ENCODE measurements around the gene ANKRD33. TPM values are rescaled to one million over a fixed set of nuclear protein-coding genes. Genes with fewer than 3 reads are reported as not detected.

ANKRD33 gene
- total RNA-seq, 1 donor from 2014 or later = not detected

DNA sequence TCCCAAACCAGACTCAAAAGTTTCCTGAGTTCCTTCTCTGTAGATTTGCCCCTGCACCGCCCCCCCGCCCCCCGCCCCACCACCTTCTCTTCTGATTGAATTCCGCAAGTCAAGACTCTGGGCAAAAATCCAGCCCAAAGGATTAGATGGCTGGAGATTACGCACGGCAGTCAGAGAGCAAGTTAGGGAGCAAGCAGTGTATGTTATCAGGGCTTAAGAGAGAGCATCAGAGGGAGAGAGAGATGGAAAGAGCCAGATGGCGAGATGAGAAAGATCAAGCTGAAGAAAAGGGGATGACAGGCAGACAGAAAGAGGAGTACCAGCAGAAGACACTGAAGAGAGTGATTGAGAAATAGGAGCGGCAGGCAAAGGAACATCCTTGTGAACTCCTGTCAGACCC, 13.9 kb upstream of the ANKRD33 start:
- Histone ChIP-seq H3K36me3 (no peaks in the 10 kb centered on the region), H3K9me3 (replicated peaks) (no peaks in the 10 kb centered on the region), H3K27me3 (ENCODE audit: low read depth) (peaks cover 24% of the 10 kb centered on the region), H3K4me1 (peaks cover 8% of the 10 kb centered on the region), H3K27ac (replicated peaks) (no peak overlapping the region), H3K4me3 (no peak overlapping the region)
- TF ChIP-seq, protein P1, sequence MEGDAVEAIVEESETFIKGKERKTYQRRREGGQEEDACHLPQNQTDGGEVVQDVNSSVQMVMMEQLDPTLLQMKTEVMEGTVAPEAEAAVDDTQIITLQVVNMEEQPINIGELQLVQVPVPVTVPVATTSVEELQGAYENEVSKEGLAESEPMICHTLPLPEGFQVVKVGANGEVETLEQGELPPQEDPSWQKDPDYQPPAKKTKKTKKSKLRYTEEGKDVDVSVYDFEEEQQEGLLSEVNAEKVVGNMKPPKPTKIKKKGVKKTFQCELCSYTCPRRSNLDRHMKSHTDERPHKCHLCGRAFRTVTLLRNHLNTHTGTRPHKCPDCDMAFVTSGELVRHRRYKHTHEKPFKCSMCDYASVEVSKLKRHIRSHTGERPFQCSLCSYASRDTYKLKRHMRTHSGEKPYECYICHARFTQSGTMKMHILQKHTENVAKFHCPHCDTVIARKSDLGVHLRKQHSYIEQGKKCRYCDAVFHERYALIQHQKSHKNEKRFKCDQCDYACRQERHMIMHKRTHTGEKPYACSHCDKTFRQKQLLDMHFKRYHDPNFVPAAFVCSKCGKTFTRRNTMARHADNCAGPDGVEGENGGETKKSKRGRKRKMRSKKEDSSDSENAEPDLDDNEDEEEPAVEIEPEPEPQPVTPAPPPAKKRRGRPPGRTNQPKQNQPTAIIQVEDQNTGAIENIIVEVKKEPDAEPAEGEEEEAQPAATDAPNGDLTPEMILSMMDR (IDR thresholded peaks at IDR 0.05; ENCODE audit: borderline replicate concordance) = no peak
- no peak for DNase-seq
- intact Hi-C loops (cut with micrococcal nuclease) = no loop called here

DNA sequence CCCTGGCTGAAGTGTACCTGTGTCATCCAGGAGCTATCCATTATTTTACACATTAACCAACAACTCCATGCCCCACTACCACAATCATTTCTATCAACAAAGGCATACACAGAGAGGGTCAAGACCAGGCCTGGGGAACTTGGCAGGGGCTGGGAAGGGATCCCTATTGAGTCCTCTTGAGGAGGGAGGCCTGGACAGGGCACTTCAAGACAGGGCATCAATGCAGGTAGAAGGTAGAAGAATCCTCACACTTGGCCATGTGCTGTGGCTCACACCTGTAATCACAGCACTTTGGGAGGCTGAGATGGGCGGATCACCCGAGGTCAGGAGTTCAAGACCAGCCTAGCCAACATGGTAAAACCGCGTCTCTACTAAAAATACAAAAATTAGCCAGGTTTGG, 13.4 kb upstream of the ANKRD33 start:
- DNase-seq = no peak
- TF ChIP-seq, protein P1 (IDR thresholded peaks at IDR 0.05; ENCODE audit: borderline replicate concordance) = no peak
- no peaks in the 10 kb centered on the region for H3K36me3 ChIP-seq
- peaks cover 3% of the 10 kb centered on the region for H3K4me1 ChIP-seq
- H3K27ac ChIP-seq (replicated peaks) = no peak overlapping the region
- intact Hi-C loops (cut with micrococcal nuclease) = no loop called here
- H3K9me3 ChIP-seq (replicated peaks) = no peaks in the 10 kb centered on the region
- no peak overlapping the region for H3K4me3 ChIP-seq
- peaks cover 19% of the 10 kb centered on the region for H3K27me3 ChIP-seq (ENCODE audit: low read depth)

GRCh38 chr12:51879102-51879501, 8.8 kb upstream of the ANKRD33 start:
- Histone ChIP-seq H3K36me3 (no peaks in the 10 kb centered on the region), H3K9me3 (replicated peaks) (peaks cover 3% of the 10 kb centered on the region), H3K27ac (replicated peaks) (no peak overlapping the region), H3K4me3 (no peak overlapping the region), H3K27me3 (ENCODE audit: low read depth) (no peaks in the 10 kb centered on the region), H3K4me1 (no peaks in the 10 kb centered on the region)
- DNase-seq = no peak
- intact Hi-C loops (cut with micrococcal nuclease) = no loop called here
- TF ChIP-seq, protein P1 (IDR thresholded peaks at IDR 0.05; ENCODE audit: borderline replicate concordance) = no peak

GRCh38 chr12:51883295-51883694, 4.6 kb upstream of the ANKRD33 start:
- peaks cover 13% of the 10 kb centered on the region for H3K27me3 ChIP-seq (ENCODE audit: low read depth)
- TF ChIP-seq, protein P1 (IDR thresholded peaks at IDR 0.05; ENCODE audit: borderline replicate concordance) = no peak
- no peaks in the 10 kb centered on the region for H3K36me3 ChIP-seq
- H3K27ac ChIP-seq (replicated peaks) = no peak overlapping the region
- H3K4me3 ChIP-seq = no peak overlapping the region
- H3K9me3 ChIP-seq (replicated peaks) = peaks cover 8% of the 10 kb centered on the region
- no peak for DNase-seq
- intact Hi-C loops (cut with micrococcal nuclease) = no loop called here
- H3K4me1 ChIP-seq = peaks cover 17% of the 10 kb centered on the region

DNA sequence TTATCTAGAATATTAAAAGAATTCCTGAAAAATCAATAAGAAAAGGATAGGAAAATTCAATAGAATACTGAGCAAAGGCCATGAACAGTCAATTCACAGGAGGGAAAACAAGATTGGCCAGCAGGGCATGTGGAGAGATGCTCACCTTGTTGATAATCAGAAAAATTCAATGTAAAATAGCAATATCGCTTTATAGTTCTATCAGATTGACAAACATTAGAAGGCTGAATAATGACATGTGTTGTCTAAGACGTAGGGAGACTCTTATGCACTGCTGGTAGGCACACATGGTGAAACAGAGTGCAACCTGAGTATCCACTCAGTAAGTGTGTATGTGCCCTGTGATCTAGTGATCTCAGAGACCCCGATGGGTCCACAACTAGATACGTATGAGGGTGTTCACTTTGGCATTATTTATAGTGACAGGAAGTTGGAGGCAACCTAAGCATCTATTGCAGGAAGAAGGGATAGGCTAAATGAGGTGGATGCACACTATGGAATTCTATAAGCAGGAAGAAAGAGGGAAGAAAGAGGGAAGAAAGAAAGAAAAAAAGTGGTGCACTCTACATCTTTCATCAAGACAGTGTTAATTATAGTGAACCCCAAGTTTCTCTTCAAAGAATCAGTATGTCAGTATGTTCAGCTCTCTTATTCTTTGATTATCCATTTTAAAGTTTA, 3.8 kb upstream of the ANKRD33 start:
- DNase-seq = no peak
- intact Hi-C loops (cut with micrococcal nuclease) = no loop called here
- Histone ChIP-seq H3K36me3 (no peaks in the 10 kb centered on the region), H3K27ac (replicated peaks) (no peak overlapping the region), H3K4me1 (peaks cover 17% of the 10 kb centered on the region), H3K4me3 (no peak overlapping the region), H3K27me3 (ENCODE audit: low read depth) (peaks cover 21% of the 10 kb centered on the region), H3K9me3 (replicated peaks) (peaks cover 8% of the 10 kb centered on the region)
- TF ChIP-seq, protein P1 (IDR thresholded peaks at IDR 0.05; ENCODE audit: borderline replicate concordance) = no peak
